ENCODE results near the gene MKLN1. TPM values are rescaled to one million over a fixed set of nuclear protein-coding genes. Genes with fewer than 3 reads are reported as not detected.
A peak's percentile ranks its signal among the peaks of the same experiment; 100 is the strongest.

Gene MKLN1
- total RNA-seq, 3 donors from 2014 or later = 78.1 to 113 (median 80.3) TPM

GRCh38 chr7:131521651-131522163 lies 194.0 kb downstream of the MKLN1 start:
- Histone ChIP-seq H3K27ac (peak overlapping the region; percentile 67 to 72), H3K4me1 (no peaks in the 10 kb centered on the region), H3K4me3 (no peak overlapping the region), H3K36me3 (no peaks in the 10 kb centered on the region), H3K27me3 (no peaks in the 10 kb centered on the region), H3K9me3 (no peaks in the 10 kb centered on the region)
- intact Hi-C loops (cut with DNase I; ENCODE audit: low total_unique reads) = no loop called here
- TF ChIP-seq POLR2A (IDR thresholded peaks at IDR 0.05) = no peak
- TF ChIP-seq CTCF (IDR thresholded peaks at IDR 0.05) = no peak
- TF ChIP-seq POLR2AphosphoS5 (IDR thresholded peaks at IDR 0.05) = no peak
- peak in 1 of 2 donors; percentile 80 for DNase-seq (ENCODE audit: low spot score in 2 of 2)

- TF ChIP-seq CTCF (IDR thresholded peaks at IDR 0.05) (no peak), POLR2AphosphoS5 (IDR thresholded peaks at IDR 0.05) (no peak), POLR2A (IDR thresholded peaks at IDR 0.05) (no peak)
- intact Hi-C loops (cut with DNase I; ENCODE audit: low total_unique reads) = no loop called here
- DNase-seq (ENCODE audit: low spot score in 2 of 2) = no peak
- H3K4me1 ChIP-seq = no peaks in the 10 kb centered on the region
- no peaks in the 10 kb centered on the region for H3K36me3 ChIP-seq
- H3K27ac ChIP-seq = peak overlapping the region; percentile 67 to 72
- no peaks in the 10 kb centered on the region for H3K27me3 ChIP-seq
- H3K4me3 ChIP-seq = no peak overlapping the region
- H3K9me3 ChIP-seq = no peaks in the 10 kb centered on the region
Observed at GRCh38 chr7:131522325-131522930, 194.8 kb downstream of the MKLN1 start.

GRCh38 chr7:131524115-131524514 lies 196.4 kb downstream of the MKLN1 start:
- H3K27ac ChIP-seq = no peak overlapping the region
- intact Hi-C loops (cut with DNase I; ENCODE audit: low total_unique reads) = no loop called here
- DNase-seq (ENCODE audit: low spot score in 2 of 2) = no peak
- H3K36me3 ChIP-seq = no peaks in the 10 kb centered on the region
- TF ChIP-seq POLR2A (IDR thresholded peaks at IDR 0.05) (no peak), POLR2AphosphoS5 (IDR thresholded peaks at IDR 0.05) (no peak)
- H3K4me1 ChIP-seq = no peaks in the 10 kb centered on the region
- H3K27me3 ChIP-seq = no peaks in the 10 kb centered on the region
- H3K9me3 ChIP-seq = no peaks in the 10 kb centered on the region
- no peak overlapping the region for H3K4me3 ChIP-seq

- no peak overlapping the region for H3K27ac ChIP-seq
- no peak overlapping the region for H3K4me3 ChIP-seq
- TF ChIP-seq POLR2AphosphoS5 (IDR thresholded peaks at IDR 0.05) (no peak), POLR2A (IDR thresholded peaks at IDR 0.05) (no peak), CTCF (IDR thresholded peaks at IDR 0.05) (no peak)
- H3K27me3 ChIP-seq = no peaks in the 10 kb centered on the region
- no peaks in the 10 kb centered on the region for H3K4me1 ChIP-seq
- intact Hi-C loops (cut with DNase I; ENCODE audit: low total_unique reads) = no loop called here
- H3K36me3 ChIP-seq = no peaks in the 10 kb centered on the region
- no peak for DNase-seq (ENCODE audit: low spot score in 2 of 2)
- no peaks in the 10 kb centered on the region for H3K9me3 ChIP-seq
Observed at GRCh38 chr7:131524703-131525102, 197.0 kb downstream of the MKLN1 start.

GRCh38 chr7:131525820-131526219 lies 198.1 kb downstream of the MKLN1 start:
- H3K36me3 ChIP-seq = no peaks in the 10 kb centered on the region
- H3K9me3 ChIP-seq = no peaks in the 10 kb centered on the region
- TF ChIP-seq POLR2AphosphoS5 (IDR thresholded peaks at IDR 0.05) (no peak), CTCF (IDR thresholded peaks at IDR 0.05) (no peak), POLR2A (IDR thresholded peaks at IDR 0.05) (no peak)
- intact Hi-C loops (cut with DNase I; ENCODE audit: low total_unique reads) = no loop called here
- no peak overlapping the region for H3K4me3 ChIP-seq
- H3K27ac ChIP-seq = no peak overlapping the region
- no peak for DNase-seq (ENCODE audit: low spot score in 2 of 2)
- no peaks in the 10 kb centered on the region for H3K27me3 ChIP-seq
- H3K4me1 ChIP-seq = no peaks in the 10 kb centered on the region
